GM12878 (cell line): ENCODE data around the gene MYO15A. TPM values are rescaled to one million over a fixed set of nuclear protein-coding genes. Genes with fewer than 3 reads are reported as not detected.

Experiments
- BACH1 ChIP-seq: fragments of 450-650 bp; IDR thresholded peaks from 2 replicates; pipeline ENCODE4 v1.6.1; 2017; ENCODE audit warnings: mild to moderate bottlenecking, borderline replicate concordance
- BHLHE40 ChIP-seq, 2 experiments: fragments of 450-650 bp in 1 of 2; IDR thresholded peaks; 2 replicates each; pipeline ENCODE4 v1.6.1; 2011 to 2017; ENCODE audit warnings: low read depth in 2 of 2, borderline replicate concordance in 1 of 2, improper control_type of control experiment in 1 of 2, low read length in 1 of 2, mild to moderate bottlenecking in 1 of 2
- CBFB ChIP-seq: IDR thresholded peaks from 2 replicates; pipeline ENCODE4 v1.6.1; 2016; ENCODE audit warnings: antibody characterized with exemption, low read depth
- CBX5 ChIP-seq: sonication (generic); IDR thresholded peaks from 2 replicates; pipeline ENCODE4 v1.6.1; 2016; ENCODE audit warnings: low read depth, moderate library complexity, mild to moderate bottlenecking, inconsistent platforms
- CHD4 ChIP-seq: fragments of 200-600 bp; sonication (generic); IDR thresholded peaks from 2 replicates; pipeline ENCODE4 v1.6.1; 2016; ENCODE audit warnings: mild to moderate bottlenecking
- CREM ChIP-seq: IDR thresholded peaks from 2 replicates; pipeline ENCODE4 v1.6.1; 2014; ENCODE audit warnings: antibody characterized with exemption, low read depth
- EED ChIP-seq: sonication (generic); IDR thresholded peaks from 2 replicates; pipeline ENCODE4 v1.6.1; 2016; ENCODE audit warnings: antibody characterized with exemption, low read depth
- FOXM1 ChIP-seq: IDR thresholded peaks from 2 replicates; pipeline ENCODE4 v1.6.1; 2012; ENCODE audit warnings: low read depth, mild to moderate bottlenecking, inconsistent platforms, low read length, moderate library complexity
- HCFC1 ChIP-seq: fragments of 150-350 bp; IDR thresholded peaks from 2 replicates; pipeline ENCODE4 v1.6.1; 2014; ENCODE audit warnings: low read length
- HDGF ChIP-seq: fragments of 450-650 bp; IDR thresholded peaks from 2 replicates; pipeline ENCODE4 v1.6.1; 2016; ENCODE audit warnings: antibody characterized with exemption
- IKZF1 ChIP-seq: fragments of 450-650 bp; conservative IDR thresholded peaks from 2 replicates; pipeline ENCODE4 v1.6.1; 2017; ENCODE audit warnings: antibody characterized with exemption, mild to moderate bottlenecking
- KLF5 ChIP-seq: fragments of 450-650 bp; IDR thresholded peaks from 2 replicates; pipeline ENCODE4 v1.6.1; 2014; ENCODE audit warnings: mild to moderate bottlenecking; ENCODE audit not compliant: partially characterized antibody
- LARP7 ChIP-seq: fragments of 450-650 bp; IDR thresholded peaks from 2 replicates; pipeline ENCODE4 v1.6.1; 2017; ENCODE audit warnings: mild to moderate bottlenecking
- MTA2 ChIP-seq: fragments of 450-650 bp; IDR thresholded peaks from 2 replicates; pipeline ENCODE4 v1.6.1; 2016; ENCODE audit warnings: low read depth, mild to moderate bottlenecking, moderate library complexity
- MYB ChIP-seq: fragments of 150-350 bp; IDR thresholded peaks from 2 replicates; pipeline ENCODE4 v1.6.1; 2014; ENCODE audit warnings: mild to moderate bottlenecking, low read depth, low read length, borderline replicate concordance
- NR2C2 ChIP-seq: IDR thresholded peaks from 2 replicates; pipeline ENCODE4 v1.6.1; 2011; ENCODE audit warnings: borderline replicate concordance, low read depth; ENCODE audit not compliant: control insufficient read depth, insufficient read length
- RAD21 ChIP-seq: IDR thresholded peaks from 2 replicates; pipeline ENCODE4 v1.6.1; 2011; ENCODE audit warnings: mild to moderate bottlenecking, low read depth, low read length, moderate library complexity; ENCODE audit not compliant: insufficient read depth
- SKIL ChIP-seq: fragments of 450-650 bp; IDR thresholded peaks from 2 replicates; pipeline ENCODE4 v1.6.1; 2017; ENCODE audit warnings: mild to moderate bottlenecking, low read depth, inconsistent platforms; ENCODE audit not compliant: poor library complexity, severe bottlenecking
- SPI1 ChIP-seq: IDR thresholded peaks from 2 replicates; pipeline ENCODE4 v1.6.1; 2011; ENCODE audit warnings: low read depth, mild to moderate bottlenecking, low read length, moderate library complexity, borderline replicate concordance; ENCODE audit not compliant: insufficient read depth
- SREBF1 ChIP-seq: IDR thresholded peaks from 2 replicates; pipeline ENCODE4 v1.6.1; 2012; ENCODE audit warnings: mild to moderate bottlenecking, low read length
- SRF ChIP-seq, 2 experiments: IDR thresholded peaks; 2 replicates each; pipeline ENCODE4 v1.6.1; 2011; ENCODE audit warnings: low read depth in 2 of 2, low read length in 2 of 2, mild to moderate bottlenecking in 1 of 2, moderate library complexity in 1 of 2
- TBL1XR1 ChIP-seq: IDR thresholded peaks from 2 replicates; pipeline ENCODE4 v1.6.1; 2012; ENCODE audit warnings: low read depth, low read length, improper control_type of control experiment
- YY1 ChIP-seq: IDR thresholded peaks from 2 replicates; pipeline ENCODE4 v1.6.1; 2011; ENCODE audit warnings: low read depth, mild to moderate bottlenecking, low read length
- polyA plus RNA-seq, 11 experiments: library from polyadenylated mRNA; depleted of rRNA in 4 of 11; unstranded in 6 of 11; stranded (reverse) in 5 of 11; fragments of >200 nt; fragmentation: Nextera tagmentation in 4 of 11; fragmentation: Illumina TruSeq in 1 of 11; extraction: Ambion mirVana in 4 of 11; extraction: Trizol in 1 of 11; gene quantifications; 1 replicate in 1 of 11; 2 replicates in 10 of 11; pipeline versions ENCODE4 v1.2.1 to v1.2.3, GENCODE V29; 2011 to 2016; ENCODE audit warnings: inconsistent platforms in 2 of 11, missing spikeins in 2 of 11, low read depth in 1 of 11
- total RNA-seq, 4 experiments: library from RNA; depleted of rRNA in 3 of 4; stranded (reverse); fragments of >200 nt in 3 of 4; fragmentation: Illumina TruSeq in 1 of 4; extraction: Trizol in 1 of 4; gene quantifications; 2 replicates each; pipeline versions ENCODE4 v1.2.1 to v1.2.3, GENCODE V29; 2013 to 2021
- TF ChIP-seq, protein P1 (sequence below): fragments of 150-350 bp; IDR thresholded peaks from 2 replicates; pipeline ENCODE4 v1.6.1; 2016; ENCODE audit warnings: low read depth, low read length
- TF ChIP-seq, protein P2 (sequence below): fragments of 450-650 bp; IDR thresholded peaks from 2 replicates; pipeline ENCODE4 v1.6.1; 2016; ENCODE audit warnings: mild to moderate bottlenecking

Gene MYO15A
- total and polyA plus RNA-seq, 10 of the 15 experiments (the other 5 are each of a cell fraction or from before 2014, with no cell fraction given): 0.03 to 0.77 (median 0.21) TPM; not detected in 4

- no peak for TF ChIP-seq NR2C2
- TF ChIP-seq YY1: peak; percentile 91
- TF ChIP-seq RAD21: no peak
- no peak for TF ChIP-seq HDGF
- TF ChIP-seq CBX5: peak; percentile 96; the same call in 1 of the 2 replicates
- peak; percentile 85 for TF ChIP-seq HCFC1
- peak; percentile 80 for TF ChIP-seq TBL1XR1
- TF ChIP-seq, protein P1, sequence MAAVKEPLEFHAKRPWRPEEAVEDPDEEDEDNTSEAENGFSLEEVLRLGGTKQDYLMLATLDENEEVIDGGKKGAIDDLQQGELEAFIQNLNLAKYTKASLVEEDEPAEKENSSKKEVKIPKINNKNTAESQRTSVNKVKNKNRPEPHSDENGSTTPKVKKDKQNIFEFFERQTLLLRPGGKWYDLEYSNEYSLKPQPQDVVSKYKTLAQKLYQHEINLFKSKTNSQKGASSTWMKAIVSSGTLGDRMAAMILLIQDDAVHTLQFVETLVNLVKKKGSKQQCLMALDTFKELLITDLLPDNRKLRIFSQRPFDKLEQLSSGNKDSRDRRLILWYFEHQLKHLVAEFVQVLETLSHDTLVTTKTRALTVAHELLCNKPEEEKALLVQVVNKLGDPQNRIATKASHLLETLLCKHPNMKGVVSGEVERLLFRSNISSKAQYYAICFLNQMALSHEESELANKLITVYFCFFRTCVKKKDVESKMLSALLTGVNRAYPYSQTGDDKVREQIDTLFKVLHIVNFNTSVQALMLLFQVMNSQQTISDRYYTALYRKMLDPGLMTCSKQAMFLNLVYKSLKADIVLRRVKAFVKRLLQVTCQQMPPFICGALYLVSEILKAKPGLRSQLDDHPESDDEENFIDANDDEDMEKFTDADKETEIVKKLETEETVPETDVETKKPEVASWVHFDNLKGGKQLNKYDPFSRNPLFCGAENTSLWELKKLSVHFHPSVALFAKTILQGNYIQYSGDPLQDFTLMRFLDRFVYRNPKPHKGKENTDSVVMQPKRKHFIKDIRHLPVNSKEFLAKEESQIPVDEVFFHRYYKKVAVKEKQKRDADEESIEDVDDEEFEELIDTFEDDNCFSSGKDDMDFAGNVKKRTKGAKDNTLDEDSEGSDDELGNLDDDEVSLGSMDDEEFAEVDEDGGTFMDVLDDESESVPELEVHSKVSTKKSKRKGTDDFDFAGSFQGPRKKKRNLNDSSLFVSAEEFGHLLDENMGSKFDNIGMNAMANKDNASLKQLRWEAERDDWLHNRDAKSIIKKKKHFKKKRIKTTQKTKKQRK: no peak
- TF ChIP-seq SRF (IDR thresholded peaks at IDR 0.05; ENCODE audit: low read depth in 2 of 2, low read length in 2 of 2): peak in 1 of 2 experiments; percentile 87; a peak in 3 of 4 replicates
- TF ChIP-seq EED: peak; percentile 72; the same call in 1 of the 2 replicates
- TF ChIP-seq KLF5: peak; percentile 18
- no peak for TF ChIP-seq CHD4
- TF ChIP-seq CBFB: 0 out of 2 replicates have a peak, but pooled peaks have one; percentile 26
- TF ChIP-seq SKIL: peak; percentile 32
- peak; percentile 64 to 77 for TF ChIP-seq BHLHE40 (IDR thresholded peaks at IDR 0.05; ENCODE audit: borderline replicate concordance in 1 of 2, low read depth in 2 of 2, low read length in 1 of 2)
- TF ChIP-seq MTA2: peak; percentile 28; the same call in 1 of the 2 replicates
- no peak for TF ChIP-seq MYB
- no peak for TF ChIP-seq SPI1
- no peak for TF ChIP-seq FOXM1
- TF ChIP-seq CREM: peak; percentile 82
- TF ChIP-seq IKZF1: peak; percentile 95
- peak; percentile 97 for TF ChIP-seq LARP7
- peak; percentile 72 for TF ChIP-seq BACH1
- TF ChIP-seq, protein P2, sequence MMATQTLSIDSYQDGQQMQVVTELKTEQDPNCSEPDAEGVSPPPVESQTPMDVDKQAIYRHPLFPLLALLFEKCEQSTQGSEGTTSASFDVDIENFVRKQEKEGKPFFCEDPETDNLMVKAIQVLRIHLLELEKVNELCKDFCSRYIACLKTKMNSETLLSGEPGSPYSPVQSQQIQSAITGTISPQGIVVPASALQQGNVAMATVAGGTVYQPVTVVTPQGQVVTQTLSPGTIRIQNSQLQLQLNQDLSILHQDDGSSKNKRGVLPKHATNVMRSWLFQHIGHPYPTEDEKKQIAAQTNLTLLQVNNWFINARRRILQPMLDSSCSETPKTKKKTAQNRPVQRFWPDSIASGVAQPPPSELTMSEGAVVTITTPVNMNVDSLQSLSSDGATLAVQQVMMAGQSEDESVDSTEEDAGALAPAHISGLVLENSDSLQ: peak; percentile 45
- peak; percentile 50; the same call in 1 of the 2 replicates for TF ChIP-seq SREBF1
These were observed 20.7 kb upstream of the MYO15A start, which contains the start of gene DRG2 (continued) for GRCh38 chr17:18087610-18088491.
